Neural cell (in vitro differentiated cells): ENCODE data around the gene ZNF688. TPM values are rescaled to one million over a fixed set of nuclear protein-coding genes. Genes with fewer than 3 reads are reported as not detected.

ENCODE experiments used
- H2AFZ ChIP-seq: fragments of 200-600, 300-800 bp; sonication (generic), shearing (Covaris generic); 2 replicates; pipeline ENCODE4 v1.6.0; 2014; ENCODE audit warnings: low read depth, mild to moderate bottlenecking, antibody characterized with exemption, low read length, moderate library complexity
- H3F3A ChIP-seq: fragments of 200-600 bp; shearing (Covaris generic); 2 replicates; pipeline ENCODE4 v1.6.1; 2016; ENCODE audit warnings: mild to moderate bottlenecking, moderate library complexity, mixed read lengths, antibody characterized with exemption, low read length; ENCODE audit not compliant: insufficient read depth, poor library complexity, severe bottlenecking
- H3K27ac ChIP-seq: fragments of 200-600, 300-800 bp; sonication (generic), shearing (Covaris generic); 2 replicates; pipeline ENCODE4 v1.5.1; 2014; ENCODE audit warnings: mild to moderate bottlenecking, low read length, moderate library complexity
- H3K27me3 ChIP-seq: fragments of 300-800, 200-600 bp; sonication (generic), shearing (Covaris generic); 2 replicates; pipeline ENCODE4 v1.6.0; 2014; ENCODE audit warnings: mild to moderate bottlenecking, low read depth, low read length, moderate library complexity; ENCODE audit not compliant: insufficient read depth
- H3K36me3 ChIP-seq: fragments of 300-800, 200-600 bp; sonication (generic), shearing (Covaris generic); 2 replicates; pipeline ENCODE4 v1.5.1; 2014; ENCODE audit warnings: mild to moderate bottlenecking, antibody characterized with exemption, low read length, moderate library complexity; ENCODE audit not compliant: insufficient read depth
- H3K4me2 ChIP-seq: fragments of 300-800, 200-600 bp; sonication (generic), shearing (Covaris generic); 2 replicates; pipeline ENCODE4 v1.6.0; 2014; ENCODE audit warnings: mild to moderate bottlenecking, low read length
- H3K4me3 ChIP-seq: fragments of 300-800, 200-600 bp; sonication (generic), shearing (Covaris generic); 2 replicates; pipeline ENCODE4 v1.5.1; 2014; ENCODE audit warnings: mild to moderate bottlenecking, low read length, moderate library complexity
- H3K79me2 ChIP-seq: fragments of 200-600 bp; shearing (Covaris generic); replicated peaks from 2 replicates; pipeline ENCODE4 v1.6.0; 2014; ENCODE audit warnings: mild to moderate bottlenecking, low read length, moderate library complexity; ENCODE audit not compliant: insufficient read depth
- H3K9ac ChIP-seq: fragments of 300-800, 200-600 bp; sonication (generic), shearing (Covaris generic); 2 replicates; pipeline ENCODE4 v1.6.1; 2016; ENCODE audit warnings: mild to moderate bottlenecking, low read length, mixed read lengths
- H3K9me2 ChIP-seq: fragments of 200-600 bp; shearing (Covaris generic); 2 replicates; pipeline ENCODE4 v1.6.1; 2016; ENCODE audit warnings: mild to moderate bottlenecking, low read length, mixed read lengths; ENCODE audit not compliant: insufficient read depth
- H3K9me3 ChIP-seq: fragments of 200-600, 300-800 bp; sonication (generic), shearing (Covaris generic); 2 replicates; pipeline ENCODE4 v1.6.1; 2016; ENCODE audit warnings: mild to moderate bottlenecking, mixed run types, low read length, moderate library complexity, mixed read lengths
- H4K20me1 ChIP-seq: fragments of 200-600 bp; shearing (Covaris generic); 2 replicates; pipeline ENCODE4 v1.6.1; 2016; ENCODE audit warnings: mild to moderate bottlenecking, mixed run types; ENCODE audit not compliant: insufficient read depth
- CTCF ChIP-seq: fragments of 450-650 bp; IDR thresholded peaks from 2 replicates; pipeline ENCODE4 v1.5.1; 2014; ENCODE audit warnings: antibody characterized with exemption, mild to moderate bottlenecking, moderate library complexity; ENCODE audit not compliant: poor library complexity, severe bottlenecking
- EP300 ChIP-seq: fragments of 450-650 bp; conservative IDR thresholded peaks from 2 replicates; pipeline ENCODE4 v1.6.1; 2014; ENCODE audit warnings: antibody characterized with exemption, mild to moderate bottlenecking, moderate library complexity; ENCODE audit not compliant: poor library complexity, severe bottlenecking
- EZH2 ChIP-seq: fragments of 200-600, 300-800 bp; shearing (Covaris generic), sonication (generic); IDR thresholded peaks from 2 replicates; pipeline ENCODE4 v1.6.1; 2014; ENCODE audit warnings: antibody characterized with exemption, low read length, borderline replicate concordance, mild to moderate bottlenecking; ENCODE audit not compliant: insufficient read depth, poor library complexity, severe bottlenecking
- MXI1 ChIP-seq: fragments of 450-650 bp; conservative IDR thresholded peaks from 2 replicates; pipeline ENCODE4 v1.6.1; 2014; ENCODE audit warnings: antibody characterized with exemption, mild to moderate bottlenecking; ENCODE audit not compliant: poor library complexity, severe bottlenecking
- POLR2AphosphoS5 ChIP-seq: IDR thresholded peaks from 2 replicates; pipeline ENCODE4 v1.6.1; 2012
- RAD21 ChIP-seq: fragments of 450-650 bp; conservative IDR thresholded peaks from 2 replicates; pipeline ENCODE4 v1.6.1; 2014; ENCODE audit warnings: antibody characterized with exemption, mild to moderate bottlenecking, moderate library complexity
- REST ChIP-seq: IDR thresholded peaks from 2 replicates; pipeline ENCODE4 v1.6.1; 2012; ENCODE audit warnings: borderline replicate concordance
- SMC3 ChIP-seq: fragments of 450-650 bp; conservative IDR thresholded peaks from 2 replicates; pipeline ENCODE4 v1.6.1; 2014; ENCODE audit warnings: antibody characterized with exemption, mild to moderate bottlenecking, moderate library complexity; ENCODE audit not compliant: poor library complexity
- TAF1 ChIP-seq: IDR thresholded peaks from 2 replicates; pipeline ENCODE4 v1.6.1; 2012; ENCODE audit warnings: low read depth
- polyA plus RNA-seq: library from polyadenylated mRNA; depleted of rRNA; stranded (reverse); fragments of >200 nt; gene quantifications from 2 replicates; pipeline ENCODE4 v1.2.3, GENCODE V29; 2014

The ZNF688 gene
- polyA plus RNA-seq, 1 donor from 2014 or later, result 28.4 TPM

GRCh38 chr16:30548416-30549253 lies 22.9 kb downstream of the ZNF688 start:
- no peak overlapping the region for H3K9ac ChIP-seq
- no peaks in the 10 kb centered on the region for H3K9me2 ChIP-seq
- H3K79me2 ChIP-seq, result no peaks in the 10 kb centered on the region
- no peaks in the 10 kb centered on the region for H3K36me3 ChIP-seq
- no peaks in the 10 kb centered on the region for H3K9me3 ChIP-seq
- no peak overlapping the region for H3K4me3 ChIP-seq
- H2AFZ ChIP-seq, result no peak overlapping the region
- H4K20me1 ChIP-seq, result no peaks in the 10 kb centered on the region
- H3K27ac ChIP-seq, result no peak overlapping the region
- no peak overlapping the region for H3K4me2 ChIP-seq
- H3K27me3 ChIP-seq, result no peaks in the 10 kb centered on the region
- TF ChIP-seq MXI1, result no peak
- no peak for TF ChIP-seq EZH2
- no peak for TF ChIP-seq POLR2AphosphoS5
- no peak for TF ChIP-seq CTCF
- TF ChIP-seq TAF1, result no peak
- no peak for TF ChIP-seq RAD21
- TF ChIP-seq EP300, result no peak
- TF ChIP-seq REST, result no peak
- TF ChIP-seq SMC3, result no peak
- H3F3A ChIP-seq, result no peaks in the 10 kb centered on the region

DNA sequence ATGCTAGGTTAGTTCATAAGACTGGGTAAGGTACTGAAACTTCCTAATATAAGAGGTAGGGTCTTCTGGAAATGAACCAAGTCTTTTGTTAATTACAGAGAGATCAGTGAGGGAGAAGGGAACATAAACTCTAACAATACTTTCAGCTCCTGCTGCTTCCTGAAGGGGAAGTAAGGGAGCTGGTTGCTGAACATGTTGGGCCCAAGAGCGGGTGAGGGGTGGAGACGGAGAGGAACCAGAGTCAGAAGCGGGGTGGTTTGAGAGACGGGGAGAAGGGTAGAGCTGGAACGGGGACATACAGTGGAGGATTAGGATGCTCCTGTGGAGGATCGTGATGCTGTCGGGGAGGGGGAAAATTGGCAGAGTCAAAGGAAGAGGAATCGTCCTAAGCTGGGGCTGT lies 25.4 kb downstream of the ZNF688 start:
- Histone ChIP-seq H3K27me3 (no peaks in the 10 kb centered on the region), H3K9ac (no peak overlapping the region), H4K20me1 (no peaks in the 10 kb centered on the region), H3K4me3 (no peak overlapping the region), H3K36me3 (no peaks in the 10 kb centered on the region), H3K79me2 (no peaks in the 10 kb centered on the region), H3F3A (no peaks in the 10 kb centered on the region), H3K4me2 (no peak overlapping the region), H2AFZ (no peak overlapping the region), H3K9me2 (no peaks in the 10 kb centered on the region), H3K9me3 (no peaks in the 10 kb centered on the region), H3K27ac (no peak overlapping the region)
- TF ChIP-seq EZH2, result no peak
